ENCODE measurements around the gene RASA3. TPM values are rescaled to one million over a fixed set of nuclear protein-coding genes. Genes with fewer than 3 reads are reported as not detected.

The RASA3 gene
- total and polyA plus RNA-seq, 2 of the 8 experiments (the other 6 are each of a cell fraction or from before 2014, with no cell fraction given): 7.5 to 21.9 TPM

DNA sequence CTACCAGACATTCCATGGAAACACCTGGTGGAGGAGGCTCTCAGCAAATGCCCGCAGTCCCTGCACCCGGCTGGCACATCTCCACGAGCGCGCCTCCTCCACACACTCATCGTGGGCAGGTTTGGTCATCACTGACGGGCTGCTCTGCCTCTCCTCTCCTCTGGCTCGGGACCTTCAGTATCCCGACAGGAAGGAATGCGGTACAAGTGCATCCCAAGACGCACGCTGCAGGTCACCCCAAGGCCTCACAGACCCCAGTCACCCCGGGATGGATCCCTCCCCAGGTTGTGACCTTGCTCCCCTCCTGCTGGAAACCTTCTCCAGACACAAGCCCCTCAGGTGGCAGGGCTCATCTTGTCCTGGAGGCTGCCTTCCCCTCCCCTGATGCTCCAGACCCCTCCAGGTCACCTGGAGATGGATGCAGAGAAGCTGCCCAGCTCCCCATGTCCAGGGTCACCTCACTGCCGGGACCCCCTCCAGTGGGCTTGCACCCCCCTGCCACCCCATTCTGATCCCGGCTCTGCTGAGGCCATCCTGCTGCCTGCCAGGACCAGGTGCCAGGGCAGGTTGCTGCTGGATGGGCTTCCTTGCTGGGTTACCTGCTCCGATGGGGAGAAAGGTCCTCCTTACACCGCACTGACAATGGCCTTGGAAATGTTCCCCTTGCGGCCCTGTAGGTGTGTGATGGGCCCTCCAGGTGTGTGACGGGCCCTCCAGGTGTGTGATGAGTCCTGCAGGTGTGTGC lies 188.4 kb downstream of the RASA3 start (continued):
- TF ChIP-seq, protein P1, sequence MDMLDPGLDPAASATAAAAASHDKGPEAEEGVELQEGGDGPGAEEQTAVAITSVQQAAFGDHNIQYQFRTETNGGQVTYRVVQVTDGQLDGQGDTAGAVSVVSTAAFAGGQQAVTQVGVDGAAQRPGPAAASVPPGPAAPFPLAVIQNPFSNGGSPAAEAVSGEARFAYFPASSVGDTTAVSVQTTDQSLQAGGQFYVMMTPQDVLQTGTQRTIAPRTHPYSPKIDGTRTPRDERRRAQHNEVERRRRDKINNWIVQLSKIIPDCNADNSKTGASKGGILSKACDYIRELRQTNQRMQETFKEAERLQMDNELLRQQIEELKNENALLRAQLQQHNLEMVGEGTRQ (IDR thresholded peaks at IDR 0.05; ENCODE audit: low read length): no peak
- TF ChIP-seq KDM5A (IDR thresholded peaks at IDR 0.05; ENCODE audit: low read length): no peak
- TF ChIP-seq TEAD4 (IDR thresholded peaks at IDR 0.05; ENCODE audit: low read depth, low read length): no peak
- TF ChIP-seq TBP (IDR thresholded peaks at IDR 0.05; ENCODE audit: low read depth, low read length): no peak
- no peak for TF ChIP-seq CBX5 (IDR thresholded peaks at IDR 0.05; ENCODE audit: low read depth, low read length)
